HG02981 (cell line): ENCODE measurements around the gene GLCE.

ENCODE experiments used
- ATAC-seq: cut with Tn5 transposase; IDR thresholded peaks from one replicate; pipeline ENCODE4 v1.9.1; 2021; ENCODE audit warnings: mild to moderate bottlenecking, moderate library complexity; ENCODE audit not compliant: unreplicated experiment

The GLCE gene

DNA sequence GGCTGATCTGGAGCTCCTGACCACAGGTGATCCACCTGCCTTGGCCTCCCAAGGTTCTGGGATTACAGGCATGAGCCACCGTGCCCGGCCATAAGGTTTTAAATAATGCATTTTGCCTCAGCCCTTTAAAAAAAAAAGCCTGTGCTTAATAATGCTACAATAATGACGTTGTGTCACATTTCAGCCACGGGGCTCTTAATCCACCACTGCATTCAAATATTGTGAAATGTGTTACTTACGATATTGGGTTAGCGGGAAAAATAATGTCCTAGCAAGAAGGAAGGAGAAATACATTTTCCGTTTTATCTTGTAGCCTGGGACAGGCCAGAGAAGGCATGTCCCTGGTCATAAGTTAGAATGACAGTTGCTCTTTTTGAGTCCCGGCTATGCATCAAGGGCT, 155.9 kb downstream of the GLCE start:
- no peak for ATAC-seq

DNA sequence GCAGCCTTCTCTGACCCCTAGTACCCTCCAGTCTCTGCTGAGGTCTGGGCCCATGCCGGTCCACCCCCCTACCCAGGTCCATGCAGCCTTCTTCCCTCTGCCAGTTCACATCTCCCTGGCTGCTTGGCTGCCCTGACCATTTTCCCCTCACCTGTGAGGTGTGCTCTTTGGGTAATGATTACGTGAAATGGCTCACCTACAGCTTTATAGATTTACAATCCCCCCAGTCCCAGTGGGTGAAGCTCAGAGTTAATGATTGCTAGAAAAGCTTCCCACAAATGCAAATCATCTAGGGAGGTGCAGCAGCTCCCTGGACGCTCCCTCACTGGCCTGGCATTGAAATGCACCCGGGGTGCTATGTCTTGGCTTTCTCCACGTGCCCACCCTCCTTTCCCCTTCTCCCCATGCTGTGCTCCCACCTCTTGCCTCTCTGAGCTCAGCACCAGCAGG, 157.0 kb downstream of the GLCE start:
- no peak for ATAC-seq

DNA sequence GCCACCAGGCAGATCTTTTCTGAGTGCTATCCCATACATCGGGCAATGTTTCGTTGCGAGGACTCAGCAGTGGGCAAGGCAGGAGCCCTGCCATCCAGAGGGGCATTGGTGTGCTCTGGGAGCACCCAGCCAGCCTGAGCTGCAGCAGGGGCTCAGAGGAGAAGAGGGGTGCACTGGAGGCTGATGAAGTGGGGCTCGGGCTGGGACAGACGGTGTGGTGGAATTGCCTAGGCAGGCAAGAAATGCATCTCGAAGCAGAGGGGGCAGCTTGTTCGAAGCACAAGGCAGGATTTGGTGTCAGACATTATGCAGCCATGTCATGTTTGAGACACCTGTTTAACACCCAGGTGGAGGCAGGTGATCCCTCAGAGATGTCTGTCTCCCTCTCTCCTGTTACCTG, 157.6 kb downstream of the GLCE start:
- no peak for ATAC-seq

DNA sequence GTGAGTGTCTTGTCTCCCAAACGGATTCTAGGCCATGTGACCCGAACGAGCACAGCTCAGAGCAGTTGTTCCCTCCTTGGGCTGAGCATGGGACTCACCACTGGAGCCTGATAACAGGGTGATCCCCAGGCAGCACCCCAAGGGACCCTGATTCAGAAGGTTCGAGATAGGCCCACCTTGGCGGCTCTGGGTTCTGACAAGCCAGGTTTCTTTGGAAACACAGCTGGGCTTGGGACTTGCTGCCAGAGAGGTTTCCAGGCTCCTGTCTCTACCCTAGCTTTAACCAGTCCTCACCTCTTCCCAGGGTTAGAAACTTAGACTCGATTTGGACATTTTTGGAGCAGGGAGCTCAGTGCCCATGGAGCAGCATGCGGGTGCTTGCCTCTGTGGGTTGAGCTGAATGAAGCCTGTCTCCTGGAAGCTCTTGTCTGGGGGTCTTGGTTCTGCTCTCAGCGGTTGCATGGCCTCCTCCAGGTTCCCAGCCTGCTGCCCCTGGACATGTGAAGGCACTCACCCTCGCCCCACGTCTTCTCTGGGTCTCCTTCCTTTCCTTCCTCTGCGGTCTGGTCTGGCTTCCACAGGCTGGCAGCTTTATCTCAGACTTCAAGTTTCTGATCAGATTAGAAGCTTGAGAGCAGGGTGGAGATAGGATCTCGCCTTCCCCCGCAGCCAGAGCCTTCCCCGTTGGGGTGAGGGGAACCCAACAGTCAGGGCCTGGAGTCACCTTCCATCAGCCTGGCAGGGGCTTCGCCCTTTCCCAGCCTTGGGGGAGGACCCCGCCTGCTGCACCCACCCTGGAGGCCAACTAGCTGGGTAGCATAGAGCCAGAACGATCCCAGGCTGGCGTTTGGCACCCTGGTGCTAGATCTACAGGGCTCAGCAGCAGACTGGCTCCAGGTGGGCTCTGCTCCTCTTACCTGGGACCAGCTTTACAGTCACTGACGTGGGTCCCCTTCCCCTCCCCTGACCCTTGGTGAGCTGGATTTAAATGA, 159.2 kb downstream of the GLCE start:
- ATAC-seq = no peak

DNA sequence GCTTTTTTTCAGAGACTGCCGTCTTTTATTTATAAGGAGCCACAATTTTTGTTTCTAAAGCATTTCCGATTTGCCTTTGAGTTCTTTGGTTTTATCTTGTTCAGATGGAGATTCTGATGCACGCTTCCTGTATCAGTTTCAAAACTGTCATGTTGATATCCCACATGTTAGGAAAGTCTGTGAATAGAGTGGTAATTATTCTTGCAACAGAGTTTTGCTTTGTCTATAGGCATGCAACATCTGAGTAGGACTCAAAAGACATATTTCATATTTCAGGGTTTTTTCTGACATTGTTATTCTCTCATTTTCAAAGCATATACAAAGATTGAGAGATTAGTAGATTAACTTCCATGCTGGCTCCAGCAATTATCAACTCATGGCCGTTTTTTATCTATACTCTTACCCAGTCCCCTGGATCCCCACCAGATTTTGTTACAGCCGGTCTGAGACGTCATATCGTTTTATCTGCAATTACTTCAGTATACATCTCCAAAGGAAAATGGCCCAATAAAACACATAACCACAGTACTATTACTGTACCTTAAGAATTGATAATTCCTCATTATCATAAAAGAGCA, 160.6 kb downstream of the GLCE start:
- no peak for ATAC-seq
